HG03196 (cell line): Measurements from ENCODE around the gene DLL4.

Source experiments
- ATAC-seq: cut with Tn5 transposase; IDR thresholded peaks from one replicate; pipeline ENCODE4 v1.9.1; 2021; ENCODE audit not compliant: unreplicated experiment

DLL4 gene

DNA sequence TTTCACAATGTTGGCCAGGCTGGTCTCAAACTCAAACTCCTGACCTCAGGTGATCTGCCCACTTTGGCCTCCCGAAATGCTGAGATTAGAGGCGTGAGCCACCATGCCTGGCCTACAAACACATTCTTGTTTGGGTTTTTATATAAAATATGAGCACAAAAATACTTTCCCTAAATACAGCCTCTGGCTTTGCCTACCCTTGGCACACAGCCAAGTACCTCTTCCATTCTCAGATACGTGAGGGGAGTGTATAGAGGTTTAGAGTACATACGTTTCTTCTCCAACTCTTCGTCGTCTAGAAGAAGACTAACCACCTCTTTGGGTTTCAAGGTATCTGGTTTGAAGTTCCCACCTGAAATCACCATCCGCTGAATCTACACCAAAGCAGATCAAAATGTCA, 57.7 kb downstream of the DLL4 start:
- ATAC-seq, result no peak

DNA sequence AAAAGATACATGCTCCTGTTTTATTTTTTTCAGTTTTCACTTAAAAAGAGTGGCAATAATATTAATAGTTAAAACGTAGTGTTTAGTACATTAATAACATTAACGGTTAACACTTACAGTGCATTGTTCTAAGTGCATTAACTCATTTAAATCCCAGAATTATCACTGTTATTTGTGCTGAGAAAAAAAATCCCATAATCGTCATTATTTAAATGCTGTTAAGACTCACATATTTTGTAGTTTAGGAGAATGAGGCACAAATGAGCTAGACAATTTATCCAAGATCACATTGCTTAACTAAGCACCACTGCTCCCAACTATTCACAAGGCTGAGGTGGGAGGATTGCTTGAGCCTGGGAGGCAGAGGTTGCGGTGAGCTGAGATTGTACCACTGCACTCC, 59.0 kb downstream of the DLL4 start:
- no peak for ATAC-seq
